SHP77 (cell line): ENCODE measurements around the gene CLASP1.
"Not testable (repeated sequence)": the region's sequence is repeated elsewhere in the genome, so short reads cannot be mapped to it uniquely, and the experiment has no call there.

ENCODE experiments used
- DNase-seq, 2 experiments: peaks; one replicate each; lab custom pipeline; 2025; lab: John Stamatoyannopoulos, UW

Gene CLASP1

DNA sequence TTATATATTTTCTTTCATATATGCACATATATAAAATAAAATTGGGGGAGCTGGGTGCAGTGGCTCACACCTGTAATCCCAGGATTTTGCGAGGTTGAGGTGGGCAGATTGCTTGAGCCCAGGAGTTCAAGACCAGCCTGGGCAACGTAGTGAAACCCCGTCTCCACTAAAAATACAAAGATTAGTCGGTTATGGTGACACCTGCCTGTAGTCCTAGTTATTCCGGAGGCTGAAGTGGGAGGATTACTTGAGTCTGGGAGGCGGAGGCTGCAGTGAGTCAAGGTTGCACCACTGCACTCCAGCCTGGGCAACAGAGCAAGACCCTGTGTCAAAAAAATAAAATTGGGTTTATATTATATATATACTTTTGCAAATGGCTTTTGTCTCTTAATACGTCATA is 324.7 kb downstream of the CLASP1 start:
- no peak for DNase-seq

DNA sequence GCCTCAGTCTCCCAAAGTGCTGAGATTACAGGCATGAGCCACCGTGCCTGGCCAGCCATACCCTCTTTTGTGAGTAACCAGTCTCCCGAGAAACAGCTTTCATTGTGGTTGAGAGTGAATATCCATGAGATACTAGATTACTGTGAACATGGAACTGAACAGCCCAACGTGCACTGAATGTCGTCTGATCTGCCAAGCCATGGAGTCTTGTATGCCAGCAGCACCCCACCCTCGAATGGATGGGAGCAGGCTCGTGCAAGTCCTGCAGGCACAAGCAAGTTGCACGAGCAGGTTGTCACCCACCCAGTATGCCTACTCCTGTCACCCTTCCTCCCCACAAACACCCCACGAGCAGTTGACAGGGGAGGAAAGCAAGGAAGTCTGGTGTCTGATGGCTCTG is 327.8 kb downstream of the CLASP1 start:
- DNase-seq, result no peak

DNA sequence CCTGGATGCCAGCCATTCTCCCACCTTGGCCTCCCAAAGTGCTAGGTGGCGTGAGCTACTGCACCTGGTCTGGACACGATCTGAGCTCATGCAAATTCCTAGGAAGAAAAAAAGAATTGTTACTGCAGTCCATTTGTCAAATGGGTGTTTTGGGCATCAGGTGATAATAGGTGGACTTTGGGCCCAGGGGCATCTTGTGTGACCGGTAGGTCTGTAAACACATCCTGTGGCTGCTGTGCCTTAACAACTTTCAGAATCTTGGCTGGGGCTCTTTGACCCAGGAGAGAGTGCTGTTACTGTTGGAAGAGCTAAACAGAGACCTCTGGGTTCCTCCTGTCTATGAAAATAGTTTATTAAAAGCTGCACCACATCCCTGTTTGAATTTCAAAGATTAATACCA is 329.3 kb downstream of the CLASP1 start:
- DNase-seq, result no peak

DNA sequence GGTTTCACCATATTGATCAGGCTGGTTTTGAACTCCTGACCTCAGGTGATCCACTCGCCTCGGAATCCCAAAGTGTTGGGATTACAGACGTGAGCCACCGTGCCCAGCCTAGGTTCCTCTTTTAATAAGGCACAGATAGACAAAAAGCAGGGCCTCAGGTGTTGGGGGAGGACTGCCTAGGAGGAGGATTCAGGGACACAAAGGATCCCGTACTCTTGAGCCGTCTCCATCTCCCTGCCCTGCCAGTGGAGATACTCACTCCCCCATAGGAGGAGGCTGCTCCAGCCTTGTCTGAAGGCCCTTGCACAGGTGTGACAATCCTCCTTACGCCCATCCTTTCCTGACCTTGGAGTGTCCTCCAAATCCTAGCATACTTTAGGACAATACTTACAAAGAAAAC is 332.3 kb downstream of the CLASP1 start:
- DNase-seq, result no peak

DNA sequence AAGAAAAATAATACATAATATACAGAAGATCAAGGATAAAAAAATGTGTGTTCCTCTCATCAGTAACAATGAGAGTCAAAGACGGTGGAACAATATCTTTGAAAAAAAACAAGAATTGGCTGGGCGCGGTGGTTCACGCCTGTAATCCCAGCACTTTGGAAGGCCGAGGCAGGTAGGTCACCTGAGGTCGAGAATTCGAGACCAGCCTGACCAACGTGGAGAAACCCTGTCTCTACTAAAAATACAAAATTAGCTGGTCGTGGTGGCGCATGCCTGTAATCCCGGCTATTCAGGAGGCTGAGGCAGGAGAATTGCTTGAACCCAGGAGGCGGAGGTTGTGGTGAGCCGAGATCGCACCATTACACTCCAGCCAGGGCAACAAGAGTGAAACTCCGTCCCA is 335.6 kb downstream of the CLASP1 start:
- not testable (repeated sequence) for DNase-seq

DNA sequence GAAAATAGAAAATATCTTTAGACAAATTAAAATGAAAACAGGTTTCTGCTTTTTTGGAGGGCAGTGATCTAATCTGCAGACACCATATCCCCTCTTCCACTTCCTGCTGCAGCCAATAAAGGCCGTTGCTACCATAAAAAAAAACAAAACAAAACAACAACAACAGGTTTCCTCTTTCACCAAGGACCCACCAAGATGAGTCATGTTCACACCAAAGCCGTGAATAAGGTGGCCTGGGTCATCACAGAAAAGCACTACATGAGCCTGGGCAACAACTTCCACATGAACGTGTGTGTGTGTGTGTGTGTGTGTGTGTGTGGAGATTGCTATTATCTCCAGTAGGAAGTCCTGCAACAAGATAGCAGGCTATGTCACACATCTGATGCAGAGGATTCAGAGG is 339.5 kb downstream of the CLASP1 start:
- DNase-seq, result no peak

DNA sequence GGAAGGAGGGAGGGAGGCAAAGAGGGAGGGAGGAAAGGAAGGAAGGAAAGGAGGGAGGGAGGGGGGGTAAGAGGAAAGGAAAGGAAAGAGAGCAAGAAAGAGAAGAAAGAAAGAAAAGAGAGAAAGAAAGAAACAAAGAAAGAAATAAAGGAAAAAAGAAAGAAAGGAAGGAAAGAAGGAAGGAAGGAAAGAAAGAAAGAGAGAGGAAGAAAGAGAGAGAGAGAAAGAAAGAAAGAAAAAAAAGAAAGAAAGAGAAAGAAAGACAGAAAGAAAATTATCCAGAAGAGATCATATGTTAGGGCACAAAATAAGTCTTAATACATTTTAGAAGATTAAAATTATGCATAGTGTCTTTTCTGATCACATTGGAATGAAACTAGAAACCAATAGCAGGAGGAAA is 339.9 kb downstream of the CLASP1 start:
- no peak for DNase-seq

DNA sequence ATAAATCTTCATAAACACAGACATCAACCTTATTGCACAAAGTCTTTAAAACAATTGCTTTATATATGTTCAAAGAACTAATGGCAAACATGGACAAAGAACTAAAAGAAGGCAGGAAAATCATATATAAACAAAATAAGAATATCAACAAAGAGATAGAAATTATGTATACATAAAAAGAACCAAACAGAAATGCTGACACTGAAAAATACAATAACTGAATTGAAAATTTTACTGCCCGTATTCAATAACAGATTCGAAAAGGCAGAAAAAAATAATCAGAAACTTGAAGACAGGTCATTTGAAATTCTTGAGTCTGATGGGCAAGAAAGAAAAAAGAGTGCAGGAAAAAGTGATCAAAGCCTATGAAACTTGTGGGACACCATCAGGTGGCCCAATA is 342.2 kb downstream of the CLASP1 start:
- no peak for DNase-seq

DNA sequence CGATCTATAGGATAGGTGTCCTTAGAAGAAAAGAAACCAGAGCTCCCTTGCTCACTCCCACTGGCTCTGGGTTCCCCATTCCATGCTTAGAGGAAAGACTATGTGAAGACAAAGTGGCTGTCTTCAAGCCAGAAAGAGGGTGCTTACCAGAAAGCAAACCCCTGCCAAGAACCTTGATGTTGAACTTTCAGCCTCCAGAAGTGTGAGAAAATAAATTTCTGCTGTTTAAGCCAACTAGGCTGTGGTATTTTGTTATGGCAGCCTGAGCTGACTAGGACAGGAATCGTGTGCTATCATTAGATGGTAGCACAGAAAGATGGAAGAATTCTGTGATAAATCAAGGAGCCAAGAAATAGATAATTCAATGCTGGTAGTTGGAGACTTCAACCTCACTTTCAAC is 344.3 kb downstream of the CLASP1 start:
- DNase-seq, result no peak

DNA sequence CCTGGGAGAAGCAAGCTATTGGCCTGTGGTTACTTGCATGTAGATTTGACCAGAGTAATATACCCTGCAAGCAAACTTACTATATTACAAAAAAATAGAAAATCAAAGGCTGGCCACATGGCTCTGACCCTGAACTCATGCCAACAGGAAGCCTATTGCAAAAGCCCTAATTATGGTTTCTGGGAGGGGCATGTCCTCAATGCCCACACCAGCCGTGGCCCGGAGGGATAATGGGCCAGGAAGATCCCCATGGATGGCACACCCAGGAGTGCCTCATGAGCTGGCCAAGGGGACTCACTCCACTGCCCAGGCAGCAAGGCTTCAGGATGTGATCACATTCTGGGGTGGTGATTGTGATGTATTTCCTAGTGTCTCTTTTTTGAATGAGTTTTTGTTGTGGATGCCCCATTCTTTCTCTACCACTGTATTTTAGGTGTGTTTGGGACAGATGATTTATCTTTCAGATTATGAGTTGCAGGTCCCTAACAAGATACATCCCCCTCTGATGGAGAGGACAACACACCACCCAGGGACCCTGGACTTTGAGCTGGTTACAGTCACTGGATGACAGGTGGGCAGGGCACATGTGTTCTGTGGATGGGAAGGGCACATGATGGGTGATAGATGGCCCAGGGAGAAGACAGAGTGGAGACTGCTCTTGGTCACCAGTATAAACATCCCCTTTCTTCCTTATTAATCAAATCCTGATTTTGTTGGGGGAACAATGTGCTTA is 345.6 kb downstream of the CLASP1 start:
- no peak for DNase-seq

DNA sequence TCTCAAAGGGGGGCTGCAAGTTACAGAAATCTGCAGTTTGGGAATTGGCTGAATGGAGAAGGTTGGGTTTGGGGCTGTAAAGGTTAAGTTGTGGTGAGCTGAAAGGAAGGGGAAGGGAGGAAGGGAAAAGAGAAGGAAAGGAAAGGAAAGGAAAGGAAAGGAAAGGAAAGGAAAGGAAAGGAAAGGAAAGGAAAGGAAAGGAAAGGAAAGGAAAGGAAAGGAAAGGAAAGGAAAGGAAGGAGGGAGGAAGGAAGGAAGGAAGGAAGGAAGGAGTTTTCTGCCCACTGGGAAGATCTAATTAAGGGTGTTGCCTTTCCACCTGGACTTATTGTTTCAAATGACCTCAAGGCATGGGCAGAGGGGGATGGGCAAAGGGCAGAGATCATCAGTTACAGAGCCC is 348.1 kb downstream of the CLASP1 start:
- DNase-seq, result not testable (repeated sequence)

DNA sequence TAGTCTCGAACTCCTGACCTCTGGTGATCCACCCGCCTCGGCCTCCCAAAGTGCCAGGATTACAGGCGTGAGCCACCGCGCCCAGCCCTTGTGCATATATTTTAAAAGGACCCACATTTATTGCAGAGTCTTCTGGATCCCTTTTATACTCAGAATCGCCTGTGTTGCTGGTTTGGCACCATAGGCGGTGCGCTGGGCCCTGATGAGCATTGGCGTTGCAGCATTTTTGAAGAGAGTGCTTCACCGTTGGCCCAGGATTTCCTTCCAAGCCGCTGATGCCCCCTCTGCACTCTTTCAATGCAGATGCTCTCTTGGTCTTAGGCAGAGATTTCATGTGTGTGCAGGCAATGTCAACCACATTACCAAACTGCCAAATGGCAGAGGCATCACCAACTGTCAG is 350.8 kb downstream of the CLASP1 start:
- no peak for DNase-seq

DNA sequence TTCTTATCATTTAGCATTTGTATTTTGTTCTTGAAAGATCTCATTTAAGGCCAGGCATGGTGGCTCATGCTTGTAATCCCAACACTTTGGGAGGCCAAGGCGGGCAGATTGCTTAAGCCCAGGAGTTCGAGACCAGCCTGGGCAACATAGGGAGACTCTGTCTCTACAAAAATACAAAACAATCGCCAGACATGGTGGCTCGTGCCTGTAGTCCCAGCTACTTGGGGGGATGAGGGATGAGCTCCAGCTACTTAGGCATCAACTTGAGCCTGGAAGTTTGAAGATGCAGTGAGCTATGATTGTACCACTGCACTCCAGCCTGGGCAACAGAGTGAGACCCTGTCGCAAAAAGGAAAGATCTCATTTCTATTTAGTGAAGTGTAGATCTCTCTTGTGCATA is 351.4 kb downstream of the CLASP1 start:
- DNase-seq, result not testable (repeated sequence)

DNA sequence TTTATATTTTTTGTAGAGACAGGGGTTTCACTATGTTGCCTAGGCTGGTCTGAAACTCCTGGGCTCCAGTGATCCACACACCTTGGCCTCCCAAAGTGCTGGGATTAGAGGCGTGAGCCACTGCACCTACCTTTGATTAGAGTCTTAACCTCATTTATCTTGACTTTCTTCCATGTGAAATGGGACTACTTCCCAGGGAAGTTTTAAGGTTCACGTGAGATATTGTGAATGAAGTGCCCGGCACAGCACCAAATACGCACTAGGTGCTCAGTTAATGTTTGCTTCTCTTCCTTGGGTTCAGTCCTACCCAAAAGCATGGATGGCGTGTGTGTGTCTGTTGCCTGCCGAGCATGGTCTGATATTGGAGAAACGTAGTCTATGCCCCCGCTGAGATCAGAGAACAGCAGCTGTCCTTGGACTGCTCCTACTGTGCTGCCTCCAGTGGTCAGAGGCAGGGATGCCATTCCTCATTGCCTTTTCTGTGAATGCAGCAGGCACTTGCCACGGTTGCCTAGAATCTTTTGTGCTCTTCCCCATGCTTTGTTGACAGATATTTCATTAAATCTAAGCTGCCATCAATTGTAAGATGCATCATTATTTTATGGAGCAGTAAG is 351.9 kb downstream of the CLASP1 start:
- DNase-seq, result peak; percentile 42 to 50

DNA sequence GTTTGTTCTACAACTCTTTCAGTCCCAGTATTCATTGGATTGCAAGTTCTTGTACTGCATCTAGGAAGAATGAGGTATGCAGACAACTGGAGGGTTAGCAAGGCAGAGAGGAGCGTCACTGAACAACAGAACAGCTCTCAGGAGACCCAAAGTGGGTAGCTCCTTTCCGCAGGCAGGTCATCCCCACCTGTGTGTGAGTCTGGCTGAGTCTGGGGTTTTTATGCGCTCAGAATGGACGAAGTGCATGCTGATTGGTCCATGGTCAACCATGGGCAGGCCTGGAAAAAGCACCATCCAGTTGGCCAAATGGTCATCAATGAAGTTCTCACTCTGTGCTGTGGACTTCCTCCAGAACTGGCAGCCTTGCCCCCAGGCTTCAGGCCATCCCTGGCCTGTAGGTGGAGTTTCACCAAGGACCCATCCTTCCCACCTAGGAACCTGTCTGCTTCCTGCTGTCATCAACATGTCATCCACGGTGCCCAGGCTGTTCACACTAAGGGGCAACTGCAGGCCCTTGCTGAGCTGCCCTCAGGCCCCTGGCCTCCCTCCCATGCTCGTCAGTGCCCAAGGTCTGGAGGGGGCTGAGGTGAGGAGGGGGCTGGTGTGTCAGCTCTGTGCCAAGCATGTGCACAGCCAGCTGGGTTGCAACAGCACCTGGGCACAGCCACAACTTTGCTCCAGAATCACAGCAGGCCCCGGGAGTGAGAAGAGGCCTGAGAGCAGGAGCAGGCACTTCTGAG is 353.2 kb downstream of the CLASP1 start:
- DNase-seq, result no peak

DNA sequence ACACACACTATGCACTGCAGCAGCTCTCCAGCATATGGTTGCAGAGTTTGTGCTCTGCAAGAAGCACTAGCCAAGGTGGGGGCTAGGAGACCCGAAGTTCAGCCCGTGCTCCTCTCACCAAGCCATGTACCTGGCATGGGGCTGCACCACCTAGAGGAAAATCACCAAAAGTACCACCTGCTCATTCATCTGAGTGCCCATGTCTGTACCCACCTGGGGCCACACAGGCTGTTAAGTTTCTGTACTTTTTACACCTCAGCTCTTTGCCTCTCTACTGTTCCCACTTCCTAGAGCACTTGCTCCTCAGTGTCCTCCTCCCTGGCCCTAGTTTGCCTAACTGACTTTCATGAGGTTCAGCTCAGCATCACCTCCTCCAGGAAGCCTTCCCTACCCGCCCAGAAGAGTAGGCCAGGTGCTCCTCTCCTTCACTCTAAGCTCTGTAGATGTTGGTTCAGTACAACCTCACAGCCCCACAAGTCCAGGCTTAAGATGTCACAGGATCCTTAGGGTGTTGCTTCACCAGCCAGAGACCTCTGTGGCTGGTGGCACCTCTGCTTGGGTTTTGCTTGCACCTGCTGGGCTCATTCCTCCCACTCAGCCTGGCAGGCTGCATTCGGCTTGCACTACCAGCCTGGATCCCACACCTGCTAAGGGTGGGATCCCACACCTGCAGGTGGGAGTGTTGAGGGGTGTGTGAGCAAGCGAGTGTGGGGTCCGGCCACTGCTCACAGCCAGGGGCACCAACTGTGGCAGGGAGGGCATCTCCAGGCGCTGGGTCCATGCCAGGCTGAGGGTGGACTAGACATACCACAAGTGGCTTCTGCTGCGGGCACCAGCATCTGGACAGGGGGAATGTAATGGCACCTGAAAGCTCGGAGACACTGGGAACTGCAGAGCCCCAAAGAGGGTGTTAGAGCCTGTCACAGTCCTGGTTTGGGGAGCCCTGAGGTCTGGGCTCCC is 354.1 kb downstream of the CLASP1 start:
- no peak for DNase-seq

DNA sequence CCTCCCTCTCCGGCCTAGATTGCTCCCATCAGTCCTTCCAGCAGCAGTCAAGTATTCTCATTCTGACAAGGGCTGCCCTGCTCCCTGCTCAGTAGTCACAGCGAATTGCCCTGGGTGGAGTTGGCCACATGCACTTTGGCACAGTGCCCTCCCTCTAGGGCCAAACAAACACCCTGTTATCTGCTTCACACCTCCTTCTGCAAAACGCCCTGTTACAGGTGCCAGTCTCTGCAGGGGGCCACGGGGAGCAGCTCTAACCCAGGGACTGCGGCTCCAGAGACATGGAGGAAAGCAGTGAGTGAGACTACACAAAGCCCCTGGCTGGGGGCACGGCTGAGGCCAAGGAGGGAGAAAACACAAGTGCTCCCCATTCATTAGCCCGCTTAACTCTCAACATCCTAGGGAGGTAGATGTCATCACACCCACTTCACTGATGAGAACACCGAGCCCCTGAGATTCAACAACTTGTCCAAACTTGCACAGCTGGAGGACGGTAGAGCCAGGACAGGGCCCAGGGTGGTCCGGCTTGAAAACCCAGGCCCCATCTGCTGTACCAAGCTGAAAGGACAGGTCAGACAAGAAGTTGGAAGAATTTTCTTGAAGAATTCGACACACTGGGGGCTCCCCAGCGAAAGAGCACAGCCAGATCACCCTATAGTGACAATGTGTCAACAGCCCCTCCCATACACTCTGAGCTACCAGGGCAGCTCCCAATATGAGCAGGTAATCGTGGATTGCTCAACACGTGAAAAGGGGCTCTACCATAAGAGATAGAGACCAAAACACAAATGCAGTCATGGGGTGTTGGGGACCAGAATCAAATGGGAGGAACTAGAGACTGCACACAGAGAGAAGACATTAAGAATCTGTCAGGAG is 355.6 kb downstream of the CLASP1 start:
- DNase-seq, result no peak

DNA sequence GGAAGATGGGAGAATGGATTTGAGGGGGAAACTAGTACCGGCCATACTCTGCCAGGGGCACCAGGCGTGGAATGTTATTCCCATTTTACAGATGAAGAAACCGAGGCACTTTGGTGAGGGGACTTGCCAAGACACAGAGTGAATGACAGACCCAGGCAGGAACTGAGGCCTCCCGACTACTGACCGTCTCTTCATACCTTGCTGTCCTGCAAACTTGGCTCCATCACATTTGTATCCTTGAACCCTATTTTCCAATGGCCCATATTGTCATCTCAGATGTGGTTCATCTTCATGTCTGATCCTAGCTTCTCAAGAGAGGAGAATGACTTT is 358.0 kb downstream of the CLASP1 start:
- DNase-seq, result no peak

DNA sequence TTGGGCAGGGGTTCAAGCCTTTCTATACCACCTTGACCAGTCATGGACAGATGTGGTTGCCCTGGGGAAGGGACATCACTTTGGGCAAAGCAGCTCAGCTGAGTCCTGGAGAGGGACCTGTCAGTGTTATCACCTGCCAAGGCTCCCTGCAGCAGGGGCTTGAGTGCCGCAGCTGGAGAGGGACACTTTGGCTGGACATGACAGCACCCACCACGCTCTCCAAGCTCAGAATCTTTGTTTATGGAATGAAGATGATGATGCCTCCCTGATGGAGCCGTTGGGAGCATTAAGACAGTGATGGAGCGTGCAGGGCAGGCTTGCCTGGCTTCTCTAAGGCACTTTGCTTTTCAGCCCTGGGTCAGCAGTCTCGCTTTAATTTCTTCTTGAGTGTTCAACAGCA is 360.0 kb downstream of the CLASP1 start:
- DNase-seq, result no peak

DNA sequence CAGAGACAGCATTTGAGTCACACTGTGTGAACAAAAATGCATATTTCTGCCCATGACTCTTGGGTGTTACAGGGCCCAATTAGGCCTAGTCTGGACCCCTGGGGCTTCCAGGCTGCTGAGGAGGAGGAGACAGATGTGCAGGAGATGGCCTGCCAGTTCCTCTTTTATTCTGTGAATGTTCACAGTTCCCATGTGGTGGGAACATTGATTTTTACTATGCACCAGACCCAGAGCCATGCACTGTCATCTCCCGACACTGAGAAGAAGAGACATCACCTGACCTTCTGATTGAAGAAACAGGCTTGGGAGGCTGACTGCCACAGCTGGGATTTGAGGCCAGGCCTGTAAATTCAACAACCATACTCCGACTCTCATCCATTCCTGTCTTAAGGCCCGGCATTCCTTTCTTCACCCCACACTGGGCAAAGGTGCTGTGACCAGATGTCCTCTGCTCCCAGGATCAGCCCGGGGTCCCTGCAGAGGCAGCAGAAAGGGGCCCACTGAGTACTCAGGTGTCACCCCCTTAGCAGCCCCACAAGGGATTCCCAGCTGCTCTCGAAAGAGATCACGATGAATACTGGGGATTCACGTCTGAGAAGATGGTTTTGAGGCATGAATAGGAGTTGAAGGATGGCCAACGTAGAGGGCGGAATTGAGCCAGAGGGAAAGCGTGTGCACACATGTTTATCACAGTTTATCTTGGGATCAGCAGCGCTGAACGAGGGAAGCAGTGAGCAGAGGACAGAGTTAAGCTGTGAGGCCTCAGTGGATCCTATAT is 360.6 kb downstream of the CLASP1 start:
- DNase-seq, result no peak

DNA sequence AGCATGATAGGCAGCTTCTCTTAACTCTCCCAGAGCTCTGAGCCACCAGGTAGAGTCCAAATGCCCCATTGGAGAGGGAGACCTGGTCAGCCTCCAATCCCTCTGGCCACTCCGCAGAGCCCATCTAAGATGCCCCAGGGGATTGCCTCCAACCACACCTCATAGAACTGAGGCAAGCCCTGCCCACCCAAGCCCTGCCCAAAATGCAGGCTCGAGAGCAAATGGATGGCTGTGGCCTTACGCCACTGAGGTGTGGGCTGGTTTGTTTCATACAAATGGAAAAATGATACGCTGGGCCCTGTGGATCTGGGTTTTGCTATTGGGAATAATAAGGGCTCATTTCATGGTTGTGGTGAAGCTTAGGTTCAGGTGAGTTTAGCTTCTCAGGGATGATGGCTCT is 361.3 kb downstream of the CLASP1 start:
- DNase-seq, result no peak
